ENCODE measurements around the gene STK25.

The STK25 gene

GRCh38 chr2:241541564-241542277, 33.3 kb upstream of the STK25 start:
- H3K4me3 ChIP-seq (ENCODE audit: low read depth, low read length): no peak overlapping the region
- no peak for DNase-seq
- TF ChIP-seq CTCF (IDR thresholded peaks at IDR 0.05; ENCODE audit: low read depth, low read length): no peak
- no peaks in the 10 kb centered on the region for H3K36me3 ChIP-seq
- H3K27me3 ChIP-seq (ENCODE audit: insufficient read depth, low read depth, severe bottlenecking): no peaks in the 10 kb centered on the region
- H3K9me3 ChIP-seq (ENCODE audit: severe bottlenecking): no peaks in the 10 kb centered on the region
- no peak overlapping the region for H3K27ac ChIP-seq

GRCh38 chr2:241540771-241541561, 32.6 kb upstream of the STK25 start:
- no peaks in the 10 kb centered on the region for H3K36me3 ChIP-seq
- H3K4me3 ChIP-seq (ENCODE audit: low read depth, low read length): no peak overlapping the region
- H3K9me3 ChIP-seq (ENCODE audit: severe bottlenecking): no peaks in the 10 kb centered on the region
- no peak for TF ChIP-seq CTCF (IDR thresholded peaks at IDR 0.05; ENCODE audit: low read depth, low read length)
- no peak for DNase-seq
- H3K27me3 ChIP-seq (ENCODE audit: insufficient read depth, low read depth, severe bottlenecking): no peaks in the 10 kb centered on the region
- H3K27ac ChIP-seq: no peak overlapping the region

GRCh38 chr2:241540401-241540770, 32.0 kb upstream of the STK25 start:
- TF ChIP-seq CTCF (IDR thresholded peaks at IDR 0.05; ENCODE audit: low read depth, low read length): no peak
- Histone ChIP-seq H3K27ac (no peak overlapping the region), H3K9me3 (ENCODE audit: severe bottlenecking) (no peaks in the 10 kb centered on the region), H3K4me3 (ENCODE audit: low read depth, low read length) (no peak overlapping the region), H3K27me3 (ENCODE audit: insufficient read depth, low read depth, severe bottlenecking) (no peaks in the 10 kb centered on the region), H3K36me3 (no peaks in the 10 kb centered on the region)
- no peak for DNase-seq

- no peak for TF ChIP-seq CTCF (IDR thresholded peaks at IDR 0.05; ENCODE audit: low read depth, low read length)
- Histone ChIP-seq H3K27me3 (ENCODE audit: insufficient read depth, low read depth, severe bottlenecking) (no peaks in the 10 kb centered on the region), H3K9me3 (ENCODE audit: severe bottlenecking) (no peaks in the 10 kb centered on the region), H3K4me3 (ENCODE audit: low read depth, low read length) (no peak overlapping the region), H3K36me3 (no peaks in the 10 kb centered on the region), H3K27ac (no peak overlapping the region)
- DNase-seq: no peak
Measured at GRCh38 chr2:241539616-241540374, 31.4 kb upstream of the STK25 start.

- Histone ChIP-seq H3K27me3 (ENCODE audit: insufficient read depth, low read depth, severe bottlenecking) (no peaks in the 10 kb centered on the region), H3K36me3 (no peaks in the 10 kb centered on the region), H3K27ac (no peak overlapping the region), H3K9me3 (ENCODE audit: severe bottlenecking) (no peaks in the 10 kb centered on the region), H3K4me3 (ENCODE audit: low read depth, low read length) (no peak overlapping the region)
- DNase-seq: no peak
- TF ChIP-seq CTCF (IDR thresholded peaks at IDR 0.05; ENCODE audit: low read depth, low read length): no peak
Measured at GRCh38 chr2:241538838-241539615, 30.6 kb upstream of the STK25 start.
